Suppressor macrophage (primary cell): ENCODE results near the gene CR2.
A peak's percentile ranks its signal among the peaks of the same experiment; 100 is the strongest.

ENCODE experiments used
- DNase-seq, 4 experiments: peaks; one replicate each; pipeline ENCODE4 v3.0.0-alpha.2; 2020 to 2022

Gene CR2

GRCh38 chr1:207444514-207445217 is 9.5 kb upstream of the CR2 start:
- DNase-seq: peak; percentile 23 to 52 (median 50)

DNA sequence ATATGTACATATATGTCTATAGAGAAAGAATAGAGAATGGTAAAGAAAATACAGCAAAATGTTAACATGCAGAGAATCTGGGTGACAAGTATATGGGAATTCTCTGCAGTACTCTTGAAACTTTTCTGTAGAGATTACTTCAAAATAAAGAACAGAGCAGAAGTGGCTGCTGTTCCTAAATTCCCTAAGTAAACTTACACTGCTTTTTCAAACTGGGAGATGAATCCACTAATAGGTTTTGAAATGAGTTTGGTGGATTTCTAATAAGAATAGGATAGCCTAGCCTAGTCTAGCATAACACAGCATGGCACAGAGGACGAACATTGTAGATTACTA is 450 bp upstream of the CR2 start:
- peak in 1 of 4 experiments; percentile 8 for DNase-seq

DNA sequence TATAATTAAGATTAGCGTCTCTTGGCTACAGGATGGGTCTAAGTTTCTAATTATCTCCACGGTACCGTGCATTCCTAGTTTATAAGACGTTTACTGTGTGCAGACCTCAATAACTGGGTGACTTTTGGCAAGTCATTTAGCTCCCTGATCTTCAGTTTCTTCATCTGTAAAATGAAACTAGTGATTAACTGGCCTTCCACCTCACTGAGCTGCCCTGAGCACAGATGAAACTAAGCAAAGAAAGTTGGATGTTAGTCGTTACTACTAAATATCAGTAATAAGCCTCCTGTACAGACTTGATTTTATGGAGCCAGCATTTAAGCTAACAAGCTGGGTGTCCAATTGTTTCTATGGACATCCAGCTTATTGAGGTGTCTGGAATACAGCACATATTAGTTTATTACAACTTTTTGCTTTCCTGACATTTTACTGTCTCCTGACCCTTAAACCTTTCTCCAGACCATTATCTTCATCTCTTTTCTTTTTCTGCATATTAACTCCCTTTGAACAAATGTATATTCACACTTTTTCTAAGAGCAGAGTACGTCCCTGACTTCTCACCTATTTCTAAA is 1.1 kb downstream of the CR2 start:
- no peak for DNase-seq

GRCh38 chr1:207458414-207458813 is 4.3 kb downstream of the CR2 start:
- peak in 1 of 4 experiments; percentile 5 for DNase-seq

- DNase-seq: no peak
These were observed 4.9 kb downstream of the CR2 start for GRCh38 chr1:207459008-207459407.

DNA sequence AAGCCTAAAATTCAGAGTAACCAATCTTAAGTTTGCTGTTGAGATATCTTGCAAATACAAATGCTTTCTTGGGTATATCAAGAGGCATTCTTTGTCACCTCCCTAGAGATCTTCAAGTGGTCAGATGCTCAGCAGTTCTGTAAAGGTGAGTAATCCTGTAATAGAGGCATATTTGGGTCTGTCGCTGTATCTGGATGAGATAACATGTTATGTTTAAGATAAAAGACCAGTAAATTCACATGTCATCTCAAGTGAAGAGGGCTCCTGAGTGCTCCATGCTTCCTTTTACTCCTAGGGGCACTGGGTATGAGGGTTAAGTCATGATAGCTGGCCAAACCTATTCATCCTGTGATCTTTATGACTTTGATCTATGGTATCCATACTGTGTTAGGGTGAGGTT is 7.5 kb downstream of the CR2 start:
- DNase-seq: no peak

GRCh38 chr1:207462535-207462934 is 8.4 kb downstream of the CR2 start:
- DNase-seq: no peak

DNA sequence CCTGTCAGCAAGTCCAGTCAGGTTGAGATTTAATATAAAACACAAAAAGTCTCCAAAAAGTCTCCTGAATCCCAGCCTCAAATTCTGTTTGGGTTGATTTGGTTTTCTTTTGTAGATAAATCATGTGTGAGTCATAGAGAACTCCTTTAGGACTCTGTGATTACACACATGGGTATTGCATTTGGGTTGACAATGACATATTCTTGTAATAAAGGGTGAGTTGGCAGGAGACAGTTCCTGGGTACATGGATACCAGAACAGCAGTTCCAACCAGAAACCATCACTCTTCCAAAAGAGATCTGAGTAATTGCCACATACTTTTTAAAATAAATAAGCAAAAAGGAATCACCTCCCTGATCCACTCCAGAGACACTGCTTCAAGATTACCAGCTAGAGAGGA is 8.9 kb downstream of the CR2 start:
- DNase-seq: peak in 2 of 4 experiments; percentile 10 to 19

GRCh38 chr1:207463571-207463970 is 9.4 kb downstream of the CR2 start:
- DNase-seq: no peak

- DNase-seq: no peak
These were observed 16.8 kb downstream of the CR2 start for GRCh38 chr1:207470927-207471326.

- no peak for DNase-seq
These were observed 20.1 kb downstream of the CR2 start for GRCh38 chr1:207474210-207474609.

GRCh38 chr1:207486198-207486597 is 32.1 kb downstream of the CR2 start:
- DNase-seq: peak; percentile 67 to 84 (median 73)

DNA sequence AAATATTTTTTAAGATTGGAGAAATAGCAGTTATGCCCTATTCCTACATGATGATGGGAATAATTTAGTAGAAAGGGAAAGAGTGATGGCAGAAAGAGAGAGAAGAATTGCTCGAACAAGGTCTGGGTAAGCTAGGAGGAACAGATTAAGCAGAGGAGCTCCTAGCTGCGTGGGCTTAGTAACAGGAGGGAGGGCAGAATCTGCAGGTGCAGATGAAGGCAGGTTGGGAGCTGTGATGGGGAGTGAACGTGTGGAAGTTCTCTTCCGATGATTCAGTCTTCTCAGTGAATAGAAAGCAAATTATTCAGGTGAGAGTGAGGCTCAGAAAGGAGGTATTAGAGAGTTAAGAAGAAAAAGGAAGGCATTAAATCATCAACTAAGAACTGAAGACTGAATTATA is 33.5 kb downstream of the CR2 start:
- no peak for DNase-seq

DNA sequence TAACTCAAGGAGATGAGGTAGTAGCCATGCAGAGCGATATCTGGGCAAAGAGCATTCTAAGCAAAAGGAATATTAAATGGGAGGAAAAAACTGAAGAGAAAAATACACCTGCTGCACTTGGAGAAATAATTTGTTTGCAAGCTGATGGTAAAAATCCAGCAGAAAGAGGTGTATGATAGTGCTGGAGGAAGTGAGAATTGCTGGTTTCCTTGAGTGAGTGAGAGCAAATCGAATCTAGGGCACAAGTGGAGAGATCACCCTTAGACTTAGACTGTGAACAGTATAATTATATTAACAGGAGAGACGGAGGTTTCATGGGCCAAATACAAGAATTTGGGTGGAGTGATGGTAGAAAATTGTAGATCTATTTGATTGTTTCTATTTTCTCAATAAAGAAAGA is 39.1 kb downstream of the CR2 start:
- no peak for DNase-seq

DNA sequence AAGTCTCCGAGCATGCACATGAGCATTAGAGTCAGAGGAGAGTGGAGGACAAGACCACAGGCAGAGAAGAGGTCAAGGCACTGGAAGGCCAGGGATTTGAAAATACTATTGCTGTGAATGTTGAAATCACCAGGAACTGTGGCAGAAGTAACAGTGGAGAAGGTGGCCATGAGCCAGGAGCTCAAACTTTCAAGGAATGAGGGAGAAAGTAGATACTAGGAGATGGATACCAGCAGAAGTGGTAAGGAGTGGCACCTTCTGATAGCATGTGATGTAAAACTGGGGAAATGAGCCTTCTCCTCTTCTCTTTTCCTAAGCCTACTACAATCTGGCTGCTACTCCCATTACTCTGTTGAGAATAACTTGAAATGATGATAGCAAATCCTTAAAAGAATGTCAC is 40.0 kb downstream of the CR2 start:
- no peak for DNase-seq

DNA sequence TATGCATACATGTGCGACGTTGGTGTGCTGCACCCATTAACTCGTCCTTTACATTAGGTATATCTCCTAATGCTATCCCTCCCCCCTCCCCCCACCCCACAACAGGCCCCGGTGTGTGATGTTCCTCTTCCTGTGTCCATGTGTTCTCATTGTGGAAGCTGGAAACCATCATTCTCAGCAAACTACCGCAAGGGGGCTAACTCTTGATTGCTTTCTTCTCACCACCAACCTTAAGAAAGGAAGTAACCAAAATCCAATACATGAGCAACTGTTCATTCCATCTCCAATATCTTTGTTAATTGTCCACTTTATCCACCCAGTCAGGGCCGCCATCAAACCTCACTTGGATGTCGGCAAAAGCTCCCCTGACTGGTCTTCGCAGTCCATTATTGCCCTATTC is 41.2 kb downstream of the CR2 start:
- DNase-seq: peak; percentile 33 to 55 (median 40)

DNA sequence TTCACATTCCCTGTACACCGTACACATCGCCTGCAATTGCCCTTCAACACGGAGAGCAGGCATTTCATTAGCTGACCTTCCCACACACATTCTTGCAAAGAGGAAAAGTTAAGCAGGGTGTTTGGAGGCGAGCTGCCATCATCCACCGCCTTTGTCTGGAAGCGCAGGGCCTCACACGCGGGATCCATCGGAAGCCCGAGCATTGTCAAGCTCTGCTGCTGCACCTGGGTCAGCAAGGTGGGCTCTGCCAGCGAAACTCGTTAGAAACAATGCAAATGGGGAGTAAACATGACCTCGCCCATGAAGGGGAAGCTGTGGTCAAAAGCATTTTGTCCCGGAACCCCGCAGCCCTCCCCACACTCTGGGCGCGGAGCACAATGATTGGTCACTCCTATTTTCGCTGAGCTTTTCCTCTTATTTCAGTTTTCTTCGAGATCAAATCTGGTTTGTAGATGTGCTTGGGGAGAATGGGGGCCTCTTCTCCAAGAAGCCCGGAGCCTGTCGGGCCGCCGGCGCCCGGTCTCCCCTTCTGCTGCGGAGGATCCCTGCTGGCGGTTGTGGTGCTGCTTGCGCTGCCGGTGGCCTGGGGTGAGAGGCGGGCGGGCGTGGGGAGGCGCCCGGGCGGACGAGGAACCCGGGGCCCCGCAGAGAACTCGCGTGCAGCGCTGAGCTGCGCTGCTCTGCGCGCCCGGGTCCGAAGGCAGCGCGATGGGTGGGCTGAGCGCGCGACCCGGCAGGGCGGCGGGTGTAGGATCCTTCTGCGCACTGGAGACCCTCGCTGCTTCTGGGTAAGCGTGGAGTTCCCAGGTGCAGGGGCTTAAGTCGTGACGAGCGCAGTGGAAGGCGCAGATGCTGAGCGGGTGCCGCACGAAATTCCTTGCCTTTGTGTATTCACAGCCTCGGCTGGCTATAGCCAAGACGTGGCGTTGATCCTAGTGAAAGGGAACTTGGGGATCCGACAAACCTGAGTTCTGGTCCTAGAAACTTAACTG is 42.0 kb downstream of the CR2 start, which contains the start of gene CR1:
TSS of gene CR1 (plus strand) at position 357 of the 992 bp plus-strand sequence. CDS start at position 468, 111 bp downstream.
- peak; percentile 73 to 83 (median 78) for DNase-seq

DNA sequence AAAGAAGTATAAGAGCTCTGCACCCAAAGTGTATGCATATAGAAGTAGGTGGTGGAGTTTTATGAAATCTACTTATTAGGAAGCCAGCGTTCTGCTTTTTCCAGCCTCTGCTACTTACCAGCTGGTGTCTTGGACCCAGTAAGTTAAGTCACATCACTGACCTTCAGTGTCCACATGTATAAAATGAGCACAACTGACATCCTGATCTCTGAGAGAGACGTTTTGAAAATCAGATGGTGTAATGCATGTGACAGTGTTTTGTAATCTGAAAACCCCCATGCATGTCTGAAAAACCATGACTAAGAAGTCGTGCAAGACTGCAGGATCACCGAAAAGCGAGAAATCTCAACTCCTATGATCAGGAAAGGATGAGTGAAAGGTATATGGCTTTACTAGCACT is 43.8 kb downstream of the CR2 start:
- DNase-seq: peak; percentile 78 to 94 (median 87)

- peak; percentile 83 to 90 (median 86) for DNase-seq
These were observed 45.4 kb downstream of the CR2 start for GRCh38 chr1:207499573-207499972.

DNA sequence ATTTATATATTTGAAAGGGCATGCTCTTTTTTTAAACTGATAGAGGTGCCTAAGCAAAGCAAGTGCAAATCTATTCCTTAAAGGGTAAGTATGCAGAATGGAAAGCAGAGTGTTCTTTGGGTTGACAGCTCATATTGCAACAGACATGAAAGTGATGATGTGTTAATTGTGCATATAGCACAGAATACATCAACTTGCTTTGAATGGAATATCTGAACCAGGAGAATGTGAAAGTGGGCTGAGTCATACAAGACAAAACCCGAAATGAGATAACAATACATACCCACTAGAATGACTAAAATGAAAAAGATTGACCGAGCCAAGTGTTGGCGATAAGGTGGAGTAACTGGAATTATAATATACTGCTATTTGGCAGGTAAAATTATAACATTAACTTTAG is 46.2 kb downstream of the CR2 start:
- DNase-seq: no peak

DNA sequence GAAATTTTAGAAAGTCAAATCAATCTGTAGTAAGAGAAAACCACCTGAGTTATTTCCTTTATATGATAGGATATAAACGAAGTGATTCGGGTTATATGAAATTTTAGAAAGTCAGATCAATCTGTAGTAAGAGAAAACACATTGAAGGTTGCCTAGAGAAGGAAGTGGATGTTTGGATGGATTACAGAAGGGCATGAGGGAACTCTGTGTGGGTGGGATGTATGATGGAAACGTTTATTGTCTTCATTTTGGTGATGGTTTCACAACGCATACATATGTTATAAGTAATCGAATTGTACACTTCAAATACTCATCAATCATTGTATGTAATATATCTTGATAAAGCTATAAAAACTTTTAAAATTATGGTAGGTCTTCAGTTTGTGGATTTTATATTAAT is 46.9 kb downstream of the CR2 start:
- peak; percentile 23 to 54 (median 38) for DNase-seq

DNA sequence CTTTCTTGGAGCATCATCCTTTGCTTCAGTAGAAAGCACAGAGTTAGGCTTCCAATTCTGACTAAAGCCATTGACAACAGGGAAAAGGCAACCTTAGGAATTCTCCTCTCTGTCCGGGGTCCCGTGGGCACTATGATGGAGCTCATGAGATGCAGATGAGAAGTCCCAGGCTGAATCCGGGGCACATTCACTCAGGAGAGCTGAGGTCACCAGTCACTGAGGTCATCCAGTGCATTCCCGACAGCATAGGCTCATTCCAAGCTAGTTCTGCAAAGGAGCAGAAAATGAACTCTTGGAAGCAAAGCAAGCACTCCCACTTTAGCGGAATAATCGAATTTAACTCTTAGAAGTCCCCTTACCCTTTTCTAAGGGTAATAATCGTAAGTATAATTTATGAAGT is 48.6 kb downstream of the CR2 start:
- no peak for DNase-seq

DNA sequence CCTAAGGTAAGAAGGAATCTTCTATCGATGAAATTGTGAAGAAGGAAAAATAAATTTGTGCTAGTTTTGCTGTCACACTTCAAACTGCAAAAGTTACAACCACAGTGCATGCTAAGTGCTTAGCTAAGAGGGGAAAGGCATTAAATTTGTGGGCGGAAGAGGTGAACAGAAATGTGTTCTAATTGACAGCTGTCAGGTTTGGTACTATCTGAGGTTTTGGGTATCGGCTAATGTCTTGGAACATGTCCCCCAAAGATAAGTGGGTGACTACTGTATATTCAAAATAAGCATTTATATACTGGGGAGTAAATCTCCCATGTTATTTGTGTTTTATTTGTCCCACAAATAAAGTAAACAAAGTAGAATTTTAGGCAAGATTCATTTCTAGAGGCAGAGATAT is 49.8 kb downstream of the CR2 start:
- no peak for DNase-seq
